ENCODE data around the gene PSMA8.
"Not testable (repeated sequence)": the region's sequence is repeated elsewhere in the genome, so short reads cannot be mapped to it uniquely, and the experiment has no call there.

Gene PSMA8

GRCh38 chr18:26091047-26091630, 42.5 kb upstream of the PSMA8 start:
- no peak for TF ChIP-seq CTCF (conservative IDR thresholded peaks at IDR 0.05; ENCODE audit: control insufficient read depth, insufficient read depth, low read depth, low read length)
- H3K4me3 ChIP-seq (ENCODE audit: control insufficient read depth, low read depth, low read length), result peak overlapping the region; percentile 90
- DNase-seq (ENCODE audit: low read depth), result peak; percentile 73

- DNase-seq (ENCODE audit: low read depth), result no peak
- TF ChIP-seq CTCF (conservative IDR thresholded peaks at IDR 0.05; ENCODE audit: control insufficient read depth, insufficient read depth, low read depth, low read length), result no peak
- H3K4me3 ChIP-seq (ENCODE audit: control insufficient read depth, low read depth, low read length), result no peak overlapping the region
Measured at GRCh38 chr18:26096852-26097251, 36.8 kb upstream of the PSMA8 start.

GRCh38 chr18:26097563-26097962, 36.1 kb upstream of the PSMA8 start:
- DNase-seq (ENCODE audit: low read depth), result no peak
- no peak for TF ChIP-seq CTCF (conservative IDR thresholded peaks at IDR 0.05; ENCODE audit: control insufficient read depth, insufficient read depth, low read depth, low read length)
- H3K4me3 ChIP-seq (ENCODE audit: control insufficient read depth, low read depth, low read length), result no peak overlapping the region

GRCh38 chr18:26103579-26103978, 30.1 kb upstream of the PSMA8 start:
- no peak for DNase-seq (ENCODE audit: low read depth)

GRCh38 chr18:26104035-26104434, 29.6 kb upstream of the PSMA8 start:
- H3K4me3 ChIP-seq (ENCODE audit: control insufficient read depth, low read depth, low read length), result no peak overlapping the region
- no peak for DNase-seq (ENCODE audit: low read depth)
- no peak for TF ChIP-seq CTCF (conservative IDR thresholded peaks at IDR 0.05; ENCODE audit: control insufficient read depth, insufficient read depth, low read depth, low read length)

More at GRCh38 chr18:26103579-26103978, 30.1 kb upstream of the PSMA8 start:
- no peak overlapping the region for H3K4me3 ChIP-seq (ENCODE audit: control insufficient read depth, low read depth, low read length)
- TF ChIP-seq CTCF (conservative IDR thresholded peaks at IDR 0.05; ENCODE audit: control insufficient read depth, insufficient read depth, low read depth, low read length), result peak; percentile 1

- TF ChIP-seq CTCF (conservative IDR thresholded peaks at IDR 0.05; ENCODE audit: control insufficient read depth, insufficient read depth, low read depth, low read length), result no peak
- DNase-seq (ENCODE audit: low read depth), result no peak
- H3K4me3 ChIP-seq (ENCODE audit: control insufficient read depth, low read depth, low read length), result no peak overlapping the region
Measured at GRCh38 chr18:26119246-26119645, 14.4 kb upstream of the PSMA8 start.

- H3K4me3 ChIP-seq (ENCODE audit: control insufficient read depth, low read depth, low read length), result no peak overlapping the region
- no peak for TF ChIP-seq CTCF (conservative IDR thresholded peaks at IDR 0.05; ENCODE audit: control insufficient read depth, insufficient read depth, low read depth, low read length)
- peak; percentile 12 for DNase-seq (ENCODE audit: low read depth)
Measured at GRCh38 chr18:26121476-26121875, 12.2 kb upstream of the PSMA8 start.

GRCh38 chr18:26121994-26122393, 11.7 kb upstream of the PSMA8 start:
- not testable (repeated sequence) for H3K4me3 ChIP-seq (ENCODE audit: control insufficient read depth, low read depth, low read length); DNase-seq (ENCODE audit: low read depth)

All from fibroblast of mammary gland (primary cell).